ENCODE results near the gene UBE2QL1. TPM values are rescaled to one million over a fixed set of nuclear protein-coding genes. Genes with fewer than 3 reads are reported as not detected.

UBE2QL1 gene
- total RNA-seq, 1 experiment from 2014 or later: 2.6 TPM

DNA sequence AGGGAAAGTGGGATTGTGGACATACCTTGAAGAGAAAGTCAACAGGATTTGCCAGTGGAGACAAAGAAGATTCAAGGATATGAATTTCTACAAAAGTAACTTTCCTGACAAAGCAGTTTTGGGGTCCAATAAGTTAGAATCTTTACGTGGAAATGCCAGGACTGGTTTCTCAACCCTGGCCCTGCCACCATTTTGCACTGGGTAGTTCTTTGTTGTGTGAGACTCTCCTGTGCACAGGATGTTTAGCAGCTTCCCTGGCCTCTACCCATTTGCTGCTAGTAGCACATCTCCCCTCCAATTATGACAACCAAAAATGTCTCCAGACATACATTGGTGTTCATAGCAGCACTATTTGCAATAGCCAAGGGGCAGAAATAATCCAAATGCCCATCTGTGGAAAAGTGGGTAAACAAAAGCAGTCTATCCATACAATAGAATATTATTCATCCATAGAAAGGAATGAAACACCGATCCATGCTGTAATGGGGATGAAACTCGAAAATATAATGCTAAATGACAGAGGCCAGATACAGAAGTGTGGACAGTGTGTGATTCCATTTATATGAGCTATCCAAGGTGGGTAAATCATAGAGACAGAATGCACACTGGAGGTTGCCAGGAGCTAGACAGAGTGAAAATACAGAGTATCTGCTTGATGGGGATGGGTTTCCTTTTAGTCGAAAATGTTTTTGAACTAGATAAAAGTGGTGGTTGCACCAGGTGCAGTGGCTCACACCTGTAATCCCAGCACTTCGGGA lies 92.8 kb downstream of the UBE2QL1 start:
- no TSS peak for BruUV-seq (replicated peaks)
- no peak for DNase-seq (ENCODE audit: low spot score)
- Histone ChIP-seq H3K4me3 (ENCODE audit: low read depth, low read length, poor library complexity, severe bottlenecking) (no peak overlapping the region), H3K27ac (ENCODE audit: low read depth, low read length, poor library complexity, severe bottlenecking) (no peak overlapping the region), H3K36me3 (ENCODE audit: insufficient read depth, low read length, poor library complexity, severe bottlenecking) (no peaks in the 10 kb centered on the region), H3K4me1 (ENCODE audit: insufficient read depth, low read length, poor library complexity, severe bottlenecking) (no peaks in the 10 kb centered on the region), H3K27me3 (replicated peaks; ENCODE audit: insufficient read depth, low read depth, low read length, poor library complexity) (peaks cover 3% of the 10 kb centered on the region), H3K9me3 (ENCODE audit: low read depth, low read length, poor library complexity, severe bottlenecking) (no peaks in the 10 kb centered on the region)
- CTCF ChIA-PET: no interaction called here
- TF ChIP-seq EZH2 (IDR thresholded peaks at IDR 0.05; ENCODE audit: borderline replicate concordance, low read depth, low read length, poor library complexity, severe bottlenecking): no peak
- TF ChIP-seq CTCF (conservative IDR thresholded peaks at IDR 0.05; ENCODE audit: low read depth, low read length): no peak
- POLR2A ChIA-PET (ENCODE audit: low non-redundant PET): no interaction called here
- intact Hi-C loops (cut with micrococcal nuclease; ENCODE audit: unreplicated experiment): no loop called here

- intact Hi-C loops (cut with micrococcal nuclease; ENCODE audit: unreplicated experiment): no loop called here
- ChIA-PET CTCF (no interaction called here), POLR2A (ENCODE audit: low non-redundant PET) (no interaction called here)
- H3K36me3 ChIP-seq (ENCODE audit: insufficient read depth, low read length, poor library complexity, severe bottlenecking): no peaks in the 10 kb centered on the region
- H3K9me3 ChIP-seq (ENCODE audit: low read depth, low read length, poor library complexity, severe bottlenecking): no peaks in the 10 kb centered on the region
- no peak for DNase-seq (ENCODE audit: low spot score)
- no peaks in the 10 kb centered on the region for H3K4me1 ChIP-seq (ENCODE audit: insufficient read depth, low read length, poor library complexity, severe bottlenecking)
- peaks cover 3% of the 10 kb centered on the region for H3K27me3 ChIP-seq (replicated peaks; ENCODE audit: insufficient read depth, low read depth, low read length, poor library complexity)
- no peak overlapping the region for H3K27ac ChIP-seq (ENCODE audit: low read depth, low read length, poor library complexity, severe bottlenecking)
- no TSS peak for BruUV-seq (replicated peaks)
- no peak for TF ChIP-seq CTCF (conservative IDR thresholded peaks at IDR 0.05; ENCODE audit: low read depth, low read length)
- H3K4me3 ChIP-seq (ENCODE audit: low read depth, low read length, poor library complexity, severe bottlenecking): no peak overlapping the region
These were observed 94.0 kb downstream of the UBE2QL1 start for GRCh38 chr5:6542421-6543345.

DNA sequence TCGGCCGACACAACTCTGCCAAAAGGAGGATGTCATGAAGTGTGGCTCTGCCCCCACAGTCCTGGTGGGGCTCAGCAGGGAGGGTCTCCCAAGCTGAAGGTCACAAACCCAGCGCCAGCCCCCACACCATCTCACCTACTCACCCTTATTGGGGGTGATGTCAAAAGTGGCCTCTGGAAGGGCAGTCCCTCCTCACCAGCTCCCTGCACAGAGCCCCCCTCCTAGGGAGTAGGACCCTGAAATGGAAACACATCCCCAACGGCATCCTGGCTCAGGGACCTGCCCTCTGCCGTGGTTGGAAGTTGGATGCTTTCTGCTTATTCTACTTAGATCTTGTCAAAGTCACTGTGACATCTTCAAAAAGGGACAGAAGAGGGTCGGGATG lies 94.7 kb downstream of the UBE2QL1 start:
- no peak for TF ChIP-seq CTCF (conservative IDR thresholded peaks at IDR 0.05; ENCODE audit: low read depth, low read length)
- TF ChIP-seq EZH2 (IDR thresholded peaks at IDR 0.05; ENCODE audit: borderline replicate concordance, low read depth, low read length, poor library complexity, severe bottlenecking): no peak

More for the DNA sequence above, 94.7 kb downstream of the UBE2QL1 start:
- Histone ChIP-seq H3K4me3 (ENCODE audit: low read depth, low read length, poor library complexity, severe bottlenecking) (no peak overlapping the region), H3K9me3 (ENCODE audit: low read depth, low read length, poor library complexity, severe bottlenecking) (no peaks in the 10 kb centered on the region), H3K27ac (ENCODE audit: low read depth, low read length, poor library complexity, severe bottlenecking) (no peak overlapping the region), H3K36me3 (ENCODE audit: insufficient read depth, low read length, poor library complexity, severe bottlenecking) (no peaks in the 10 kb centered on the region), H3K27me3 (replicated peaks; ENCODE audit: insufficient read depth, low read depth, low read length, poor library complexity) (peaks cover 3% of the 10 kb centered on the region), H3K4me1 (ENCODE audit: insufficient read depth, low read length, poor library complexity, severe bottlenecking) (no peaks in the 10 kb centered on the region)
- CTCF ChIA-PET: no interaction called here
- no peak for DNase-seq (ENCODE audit: low spot score)
- POLR2A ChIA-PET (ENCODE audit: low non-redundant PET): no interaction called here
- BruUV-seq (replicated peaks): no TSS peak
- intact Hi-C loops (cut with micrococcal nuclease; ENCODE audit: unreplicated experiment): no loop called here
